Stomach (tissue), 9 donors: ENCODE measurements around the gene NACA2. TPM values are rescaled to one million over a fixed set of nuclear protein-coding genes. Genes with fewer than 3 reads are reported as not detected.

Experiments used
- DNase-seq, 2 donors: peaks; one replicate each; pipeline versions ENCODE4 v3.0.0 to v3.0.0-alpha.2; 2013 to 2019
- H3K27ac ChIP-seq, 5 donors: fragments of 200-600 bp in 4 of 5; sonication (generic) in 4 of 5; one replicate each; pipeline ENCODE4 v1.5.1; 2013 to 2019; ENCODE audit warnings: mild to moderate bottlenecking in 1 of 5, moderate library complexity in 1 of 5
- H3K27me3 ChIP-seq, 3 donors: fragments of 200-600 bp; sonication (generic); one replicate each; pipeline ENCODE4 v1.5.1; 2017 to 2019; ENCODE audit warnings: mixed run types in 1 of 3
- H3K36me3 ChIP-seq, 4 donors: fragments of 200-600 bp; sonication (generic); 1 replicate in 3 of 4; 2 replicates in 1 of 4; pipeline ENCODE4 v1.5.1; 2016 to 2019
- H3K4me1 ChIP-seq, 4 donors: fragments of 200-600 bp; sonication (generic); one replicate each; pipeline ENCODE4 v1.5.1; 2016 to 2019
- H3K4me3 ChIP-seq, 4 donors: fragments of 200-600 bp; sonication (generic) in 3 of 4; one replicate each; pipeline ENCODE4 v1.5.1; 2016 to 2019; ENCODE audit warnings: mild to moderate bottlenecking in 1 of 4
- H3K9me3 ChIP-seq, 4 donors: fragments of 200-600 bp; sonication (generic); one replicate each; pipeline ENCODE4 v1.5.1; 2016 to 2019
- CTCF ChIP-seq, 7 experiments: fragments of 450-650 bp in 4 of 7; fragments of 200-600 bp in 3 of 7; sonication (generic) in 3 of 7; IDR thresholded peaks; one replicate each; pipeline ENCODE4 v1.5.1; 2016 to 2019; ENCODE audit warnings: antibody characterized with exemption in 7 of 7, control low read depth in 2 of 7, mild to moderate bottlenecking in 1 of 7
- EP300 ChIP-seq: sonication (generic); formaldehyde crosslinking; IDR thresholded peaks from one replicate; pipeline ENCODE4 v1.6.1; 2017; ENCODE audit warnings: antibody characterized with exemption
- POLR2A ChIP-seq, 4 donors: fragments of 450-650 bp; IDR thresholded peaks; one replicate each; pipeline ENCODE4 v1.6.1; 2016; ENCODE audit warnings: antibody characterized with exemption in 4 of 4, control low read depth in 2 of 4, mild to moderate bottlenecking in 1 of 4, moderate library complexity in 1 of 4
- POLR2AphosphoS5 ChIP-seq, 3 donors: sonication (generic); formaldehyde crosslinking; IDR thresholded peaks; one replicate each; pipeline ENCODE4 v1.6.1; 2016; ENCODE audit warnings: antibody characterized with exemption in 3 of 3
- WGBS, 5 donors: extraction: QIAGEN DNeasy Blood & Tissue Kit in 3 of 5; methylation state at CpG; one replicate each; pipeline versions ENCODE4 v1.1.5 to v1.1.7; 2013 to 2018; 5-methylcytosine and 5-hydroxymethylcytosine counted together
- intact Hi-C: fragments of 100-400 bp; cut with DNase I; formaldehyde crosslinking; loops from one replicate; pipeline ENCODE4 v1.15.1; 2023; ENCODE audit warnings: low total_unique reads
- polyA plus RNA-seq, 3 donors: library from polyadenylated mRNA; stranded (reverse); fragments of 200-250 nt; gene quantifications; one replicate each; pipeline ENCODE4 v1.2.3, GENCODE V29; 2013
- total RNA-seq, 5 donors: library from RNA; depleted of rRNA; stranded (reverse); fragments of >200 nt; gene quantifications; one replicate each; pipeline versions ENCODE4 v1.1.0 to v1.2.3, GENCODE V29; 2014 to 2016
- donor health status: healthy with polysubstance abuse.
- donor health status: Bipolar disorder and iron deficiency.
- donor health status: healthy.

NACA2 gene
- total and polyA plus RNA-seq, 8 donors = 0.28 TPM; not detected in 7

GRCh38 chr17:61542027-61542426 lies 49.0 kb downstream of the NACA2 start:
- DNase-seq = no peak
- WGBS, 5 donors = 90 to 93% (median 92%) methylated on average over 8 of the region's 8 CpGs
- intact Hi-C loops = no loop called here
- TF ChIP-seq POLR2A (IDR thresholded peaks at IDR 0.05) (no peak), POLR2AphosphoS5 (IDR thresholded peaks at IDR 0.05) (no peak), CTCF (IDR thresholded peaks at IDR 0.05) (no peak), EP300 (no peak)
- no peak overlapping the region for H3K4me3 ChIP-seq
- H3K27me3 ChIP-seq = no peaks in the 10 kb centered on the region
- H3K36me3 ChIP-seq = no peaks in the 10 kb centered on the region
- no peaks in the 10 kb centered on the region for H3K4me1 ChIP-seq
- no peak overlapping the region for H3K27ac ChIP-seq
- peaks cover 0 to 18% (median 15%) of the 10 kb centered on the region in 4 donors for H3K9me3 ChIP-seq

DNA sequence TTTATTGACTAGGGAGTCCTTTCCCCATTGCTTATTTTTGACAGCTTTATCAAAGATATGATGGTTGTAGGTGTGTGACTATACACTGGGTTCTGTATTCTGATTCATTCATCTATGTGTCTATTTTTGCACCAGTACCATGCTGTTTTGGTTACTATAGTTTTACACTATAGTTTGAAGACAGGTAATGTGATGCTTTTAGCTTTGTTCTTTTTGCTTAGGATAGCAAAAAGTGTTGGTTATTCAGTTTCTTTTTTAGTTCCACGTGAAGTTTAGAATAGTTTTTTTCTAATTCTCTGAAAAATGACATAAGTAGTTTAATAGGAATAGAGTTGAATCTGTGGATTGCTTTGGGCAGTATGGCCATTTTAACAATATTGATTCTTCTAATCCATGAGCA lies 50.1 kb downstream of the NACA2 start:
- Histone ChIP-seq H3K4me1 (no peaks in the 10 kb centered on the region), H3K36me3 (no peaks in the 10 kb centered on the region), H3K27me3 (no peaks in the 10 kb centered on the region), H3K4me3 (no peak overlapping the region), H3K27ac (no peak overlapping the region), H3K9me3 (peaks cover 0 to 18% (median 15%) of the 10 kb centered on the region in 4 donors)
- 63 to 83% (median 75%) methylated on average over 1 of the region's 1 CpG for WGBS, 5 donors
- intact Hi-C loops = no loop called here
- DNase-seq = no peak
- TF ChIP-seq POLR2A (IDR thresholded peaks at IDR 0.05) (no peak), CTCF (IDR thresholded peaks at IDR 0.05) (no peak)

Other genes with a start within 250 kb of the NACA2 start
- gene TBX2, start 191.4 kb downstream of the NACA2 start, total RNA-seq = 10 to 100 TPM in 4 of 5 donors, under 1 TPM in 1; 0.58 to 31.6 (median 22.3) TPM
- 10 to 100 TPM in 2 of 3 donors, 1 to 10 TPM in 1; 9.4 to 27.0 (median 21.8) TPM for gene TBX2, start 191.4 kb downstream of the NACA2 start, polyA plus RNA-seq
- gene TBX4, start 138.8 kb downstream of the NACA2 start, total RNA-seq = under 1 TPM in 1 of 5 donors, not detected in 4; 0.73 TPM
- under 1 TPM in 1 of 3 donors, not detected in 2; 0.08 TPM for gene TBX4, start 138.8 kb downstream of the NACA2 start, polyA plus RNA-seq